ENCODE data around the gene TRIM47.
"Not testable (repeated sequence)": the region's sequence is repeated elsewhere in the genome, so short reads cannot be mapped to it uniquely, and the experiment has no call there.

TRIM47 gene

GRCh38 chr17:75892556-75893224 lies 14.3 kb upstream of the TRIM47 start:
- in situ Hi-C loops (cut with MboI; ENCODE audit: low sequenced_read_pairs) = no loop called here

GRCh38 chr17:75891605-75892555 lies 13.5 kb upstream of the TRIM47 start:
- in situ Hi-C loops (cut with MboI; ENCODE audit: low sequenced_read_pairs) = no loop called here

- in situ Hi-C loops (cut with MboI; ENCODE audit: low sequenced_read_pairs) = no loop called here
These were observed 12.7 kb upstream of the TRIM47 start for GRCh38 chr17:75891022-75891604.

GRCh38 chr17:75889454-75889853 lies 11.1 kb upstream of the TRIM47 start:
- in situ Hi-C loops (cut with MboI; ENCODE audit: low sequenced_read_pairs) = no loop called here

GRCh38 chr17:75888484-75888883 lies 10.1 kb upstream of the TRIM47 start:
- in situ Hi-C loops (cut with MboI; ENCODE audit: low sequenced_read_pairs) = no loop called here

- in situ Hi-C loops (cut with MboI; ENCODE audit: low sequenced_read_pairs) = not testable (repeated sequence)
These were observed 7.5 kb upstream of the TRIM47 start for GRCh38 chr17:75885860-75886259.

- in situ Hi-C loops (cut with MboI; ENCODE audit: low sequenced_read_pairs) = no loop called here
These were observed 7.0 kb upstream of the TRIM47 start for GRCh38 chr17:75885431-75885830.

- in situ Hi-C loops (cut with MboI; ENCODE audit: low sequenced_read_pairs) = no loop called here
These were observed 3.5 kb upstream of the TRIM47 start for GRCh38 chr17:75881678-75882454.

GRCh38 chr17:75880266-75880665 lies 1.9 kb upstream of the TRIM47 start:
- in situ Hi-C loops (cut with MboI; ENCODE audit: low sequenced_read_pairs) = no loop called here

- in situ Hi-C loops (cut with MboI; ENCODE audit: low sequenced_read_pairs) = no loop called here
These were observed 618 bp downstream of the TRIM47 start for GRCh38 chr17:75877752-75878173.

GRCh38 chr17:75876938-75877751 lies 1.2 kb downstream of the TRIM47 start:
- in situ Hi-C loops (cut with MboI; ENCODE audit: low sequenced_read_pairs) = no loop called here

GRCh38 chr17:75876190-75876937 lies 2.0 kb downstream of the TRIM47 start:
- in situ Hi-C loops (cut with MboI; ENCODE audit: low sequenced_read_pairs) = no loop called here

- in situ Hi-C loops (cut with MboI; ENCODE audit: low sequenced_read_pairs) = no loop called here
These were observed 2.5 kb downstream of the TRIM47 start for GRCh38 chr17:75875940-75876189.

GRCh38 chr17:75875182-75875939 lies 3.0 kb downstream of the TRIM47 start:
- in situ Hi-C loops (cut with MboI; ENCODE audit: low sequenced_read_pairs) = no loop called here

- in situ Hi-C loops (cut with MboI; ENCODE audit: low sequenced_read_pairs) = no loop called here
These were observed 3.8 kb downstream of the TRIM47 start for GRCh38 chr17:75874323-75875181.

- in situ Hi-C loops (cut with MboI; ENCODE audit: low sequenced_read_pairs) = no loop called here
These were observed 4.6 kb downstream of the TRIM47 start for GRCh38 chr17:75873587-75874322.
